ENCODE measurements around the gene MOK. TPM values are rescaled to one million over a fixed set of nuclear protein-coding genes. Genes with fewer than 3 reads are reported as not detected.

Gene MOK
- total RNA-seq, 1 experiment from 2014 or later, result 107 TPM

GRCh38 chr14:102220031-102220430 is 84.9 kb downstream of the MOK start:
- H3K4me3 Mint-ChIP-seq (ENCODE audit: low read depth, unreplicated experiment), result no peak overlapping the region
- TF ChIP-seq CTCF (IDR thresholded peaks at IDR 0.05; ENCODE audit: unreplicated experiment), result no peak
- no peak for DNase-seq
- BruUV-seq (replicated peaks), result no TSS peak
- intact Hi-C loops (cut with micrococcal nuclease; ENCODE audit: unreplicated experiment), result no loop called here
- CTCF ChIA-PET, result no interaction called here
- H3K27ac Mint-ChIP-seq (ENCODE audit: unreplicated experiment), result no peak overlapping the region
- peaks cover 53% of the 10 kb centered on the region for H3K36me3 Mint-ChIP-seq (ENCODE audit: insufficient read depth, unreplicated experiment)
- H3K27me3 Mint-ChIP-seq (ENCODE audit: unreplicated experiment), result no peaks in the 10 kb centered on the region
- H3K9me3 Mint-ChIP-seq (ENCODE audit: low read depth, unreplicated experiment), result no peaks in the 10 kb centered on the region
- H3K4me1 Mint-ChIP-seq (ENCODE audit: low read depth, unreplicated experiment), result no peaks in the 10 kb centered on the region

GRCh38 chr14:102219316-102219715 is 85.6 kb downstream of the MOK start:
- Mint-ChIP-seq H3K27me3 (ENCODE audit: unreplicated experiment) (no peaks in the 10 kb centered on the region), H3K9me3 (ENCODE audit: low read depth, unreplicated experiment) (no peaks in the 10 kb centered on the region), H3K27ac (ENCODE audit: unreplicated experiment) (no peak overlapping the region), H3K36me3 (ENCODE audit: insufficient read depth, unreplicated experiment) (peaks cover 46% of the 10 kb centered on the region), H3K4me3 (ENCODE audit: low read depth, unreplicated experiment) (no peak overlapping the region), H3K4me1 (ENCODE audit: low read depth, unreplicated experiment) (no peaks in the 10 kb centered on the region)
- DNase-seq, result no peak
- BruUV-seq (replicated peaks), result no TSS peak
- no peak for TF ChIP-seq CTCF (IDR thresholded peaks at IDR 0.05; ENCODE audit: unreplicated experiment)
- intact Hi-C loops (cut with micrococcal nuclease; ENCODE audit: unreplicated experiment), result no loop called here
- CTCF ChIA-PET, result no interaction called here

- peaks cover 46% of the 10 kb centered on the region for H3K36me3 Mint-ChIP-seq (ENCODE audit: insufficient read depth, unreplicated experiment)
- H3K4me1 Mint-ChIP-seq (ENCODE audit: low read depth, unreplicated experiment), result no peaks in the 10 kb centered on the region
- CTCF ChIA-PET, result no interaction called here
- no peaks in the 10 kb centered on the region for H3K9me3 Mint-ChIP-seq (ENCODE audit: low read depth, unreplicated experiment)
- H3K27ac Mint-ChIP-seq (ENCODE audit: unreplicated experiment), result no peak overlapping the region
- no peaks in the 10 kb centered on the region for H3K27me3 Mint-ChIP-seq (ENCODE audit: unreplicated experiment)
- H3K4me3 Mint-ChIP-seq (ENCODE audit: low read depth, unreplicated experiment), result no peak overlapping the region
- no peak for DNase-seq
- TF ChIP-seq CTCF (IDR thresholded peaks at IDR 0.05; ENCODE audit: unreplicated experiment), result no peak
- no TSS peak for BruUV-seq (replicated peaks)
- intact Hi-C loops (cut with micrococcal nuclease; ENCODE audit: unreplicated experiment), result no loop called here
Observed at GRCh38 chr14:102218688-102219087, 86.3 kb downstream of the MOK start.

GRCh38 chr14:102217987-102218421 is 87.0 kb downstream of the MOK start:
- DNase-seq, result no peak
- Mint-ChIP-seq H3K9me3 (ENCODE audit: low read depth, unreplicated experiment) (no peaks in the 10 kb centered on the region), H3K27me3 (ENCODE audit: unreplicated experiment) (no peaks in the 10 kb centered on the region), H3K4me1 (ENCODE audit: low read depth, unreplicated experiment) (no peaks in the 10 kb centered on the region), H3K4me3 (ENCODE audit: low read depth, unreplicated experiment) (no peak overlapping the region), H3K36me3 (ENCODE audit: insufficient read depth, unreplicated experiment) (peaks cover 48% of the 10 kb centered on the region), H3K27ac (ENCODE audit: unreplicated experiment) (no peak overlapping the region)
- no TSS peak for BruUV-seq (replicated peaks)
- no peak for TF ChIP-seq CTCF (IDR thresholded peaks at IDR 0.05; ENCODE audit: unreplicated experiment)
- intact Hi-C loops (cut with micrococcal nuclease; ENCODE audit: unreplicated experiment), result no loop called here
- CTCF ChIA-PET, result no interaction called here
